AML-193 (cell line): ENCODE measurements around the gene BIVM.
"Not testable (repeated sequence)": the region's sequence is repeated elsewhere in the genome, so short reads cannot be mapped to it uniquely, and the experiment has no call there.

Source experiments
- DNase-seq, 2 experiments: peaks; one replicate each; lab custom pipeline; 2025; lab: John Stamatoyannopoulos, UW

BIVM gene

GRCh38 chr13:102798581-102799425 is at the start of gene BIVM, which contains the start of gene POGLUT2:
BIVM (plus strand) TSS chr13:102799119; CDS start chr13:102807268, 8,149 bp downstream.
POGLUT2 (minus strand) TSS chr13:102798976; CDS start chr13:102798670, 306 bp downstream.
- DNase-seq: no peak

GRCh38 chr13:102751886-102752285 is 47.0 kb upstream of the BIVM start:
- DNase-seq: no peak

- no peak for DNase-seq
These were observed 41.9 kb upstream of the BIVM start for GRCh38 chr13:102757006-102757405.

GRCh38 chr13:102758842-102759241 is 40.1 kb upstream of the BIVM start:
- no peak for DNase-seq

- DNase-seq: no peak
These were observed 37.8 kb upstream of the BIVM start for GRCh38 chr13:102761071-102761470.

GRCh38 chr13:102763741-102764140 is 35.2 kb upstream of the BIVM start:
- DNase-seq: no peak

GRCh38 chr13:102768909-102769308 is 30.0 kb upstream of the BIVM start:
- no peak for DNase-seq

- no peak for DNase-seq
These were observed 29.2 kb upstream of the BIVM start for GRCh38 chr13:102769679-102770078.

- DNase-seq: no peak
These were observed 28.5 kb upstream of the BIVM start for GRCh38 chr13:102770435-102770834.

- peak; percentile 37 to 39 for DNase-seq
These were observed 27.4 kb upstream of the BIVM start for GRCh38 chr13:102771298-102772041.

- peak; percentile 39 to 51 for DNase-seq
These were observed 26.9 kb upstream of the BIVM start for GRCh38 chr13:102772042-102772425.

- peak; percentile 87 to 89 for DNase-seq
These were observed 25.3 kb upstream of the BIVM start, which contains the start of gene TEX30 for GRCh38 chr13:102773441-102774213. TEX30 (minus strand) TSS chr13:102773786; CDS start chr13:102770026, 3,760 bp downstream.

GRCh38 chr13:102774214-102774568 is 24.7 kb upstream of the BIVM start:
- no peak for DNase-seq

- peak; percentile 63 to 71 for DNase-seq
These were observed 24.1 kb upstream of the BIVM start for GRCh38 chr13:102774591-102775520.

GRCh38 chr13:102776271-102776670 is 22.6 kb upstream of the BIVM start:
- DNase-seq: no peak

GRCh38 chr13:102777736-102778135 is 21.2 kb upstream of the BIVM start:
- DNase-seq: no peak

- DNase-seq: no peak
These were observed 19.3 kb upstream of the BIVM start for GRCh38 chr13:102779436-102780159.

- DNase-seq: not testable (repeated sequence)
These were observed 18.3 kb upstream of the BIVM start for GRCh38 chr13:102780656-102781055.

GRCh38 chr13:102781591-102781990 is 17.3 kb upstream of the BIVM start:
- no peak for DNase-seq

- DNase-seq: no peak
These were observed 14.4 kb upstream of the BIVM start for GRCh38 chr13:102784483-102784882.
